GM21390 (cell line): ENCODE results near the gene IL18RAP.

ENCODE experiments used
- ATAC-seq: cut with Tn5 transposase; IDR thresholded peaks from one replicate; pipeline ENCODE4 v1.9.1; 2021; ENCODE audit not compliant: unreplicated experiment

The IL18RAP gene

GRCh38 chr2:102421890-102422759 is 835 bp upstream of the IL18RAP start:
- no peak for ATAC-seq

- no peak for ATAC-seq
These were observed 408 bp downstream of the IL18RAP start for GRCh38 chr2:102423368-102423767.

GRCh38 chr2:102424754-102425153 is 1.8 kb downstream of the IL18RAP start:
- ATAC-seq = peak; percentile 94

GRCh38 chr2:102425441-102426132 is 2.6 kb downstream of the IL18RAP start:
- ATAC-seq = no peak

DNA sequence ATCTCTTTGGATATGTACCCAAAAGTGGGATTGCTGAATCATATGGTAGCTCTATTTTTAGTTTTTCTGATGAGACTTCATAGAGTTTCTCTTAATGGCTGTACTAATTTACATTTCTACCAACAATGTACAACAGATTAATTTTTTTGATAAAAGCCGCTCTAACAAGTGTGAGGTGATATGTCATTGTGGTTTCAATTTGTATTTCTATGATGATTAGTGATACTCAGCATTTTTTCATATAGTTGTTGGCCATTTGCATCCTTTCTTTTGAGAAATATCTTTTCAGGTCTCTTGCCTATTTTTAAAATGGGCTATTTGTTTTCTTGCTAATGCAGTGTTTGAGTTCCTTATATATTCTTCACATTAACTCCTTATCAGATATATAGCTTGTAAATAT is 4.3 kb downstream of the IL18RAP start:
- ATAC-seq = no peak

- ATAC-seq = no peak
These were observed 5.6 kb downstream of the IL18RAP start for GRCh38 chr2:102428573-102428972.

DNA sequence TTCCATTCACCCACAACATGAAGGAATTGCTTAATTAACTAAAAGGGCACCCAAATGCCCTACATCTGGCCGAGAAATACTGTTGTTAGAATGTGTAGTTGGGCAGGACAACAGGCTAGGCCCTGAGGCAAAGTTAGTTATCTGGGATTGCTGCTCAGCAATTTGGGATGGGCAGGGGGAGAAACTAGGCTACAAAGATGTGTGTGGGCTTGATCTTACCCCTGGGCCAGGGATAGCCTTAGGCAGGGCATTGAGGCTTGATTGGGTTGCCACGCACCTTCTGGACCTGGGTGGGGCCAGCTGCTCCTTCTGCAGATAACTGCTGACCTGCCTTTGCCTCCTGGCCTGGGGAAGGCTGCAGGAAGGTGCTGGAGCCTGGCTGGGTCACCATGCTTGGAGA is 9.4 kb downstream of the IL18RAP start:
- no peak for ATAC-seq

DNA sequence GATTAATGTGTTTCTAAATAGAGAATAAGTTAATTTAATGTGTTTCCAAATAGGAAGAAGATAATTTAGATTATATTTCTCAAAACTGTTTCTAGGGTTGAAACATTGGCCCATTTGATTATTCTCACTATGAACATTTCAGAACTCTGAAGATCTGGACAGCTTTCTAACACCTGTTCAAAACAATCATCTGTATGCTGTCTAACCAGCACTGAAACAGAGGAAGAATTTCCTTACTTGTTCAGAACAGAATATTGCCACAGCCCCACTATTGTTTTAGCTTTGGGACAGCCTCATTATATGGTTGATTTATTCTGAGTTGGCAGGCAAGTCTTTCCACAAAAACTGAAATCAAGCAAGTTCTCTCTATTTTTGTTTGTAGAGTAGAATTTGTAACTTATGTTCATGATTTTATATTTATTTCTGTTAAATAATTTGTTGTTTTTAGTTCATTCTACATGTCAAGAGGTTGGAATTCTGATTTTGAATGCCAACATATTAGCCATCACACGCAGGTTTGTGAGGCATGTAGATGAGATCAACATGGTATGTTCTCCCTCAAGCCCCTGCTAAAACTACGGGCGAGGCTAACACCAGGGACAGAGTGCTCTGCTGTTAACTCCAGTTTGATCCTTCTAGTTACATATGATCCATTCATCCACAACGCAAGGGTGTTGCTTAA is 11.2 kb downstream of the IL18RAP start:
- no peak for ATAC-seq

GRCh38 chr2:102434655-102435381 is 11.9 kb downstream of the IL18RAP start:
- no peak for ATAC-seq

- ATAC-seq = no peak
These were observed 12.8 kb downstream of the IL18RAP start for GRCh38 chr2:102435741-102436140.

- no peak for ATAC-seq
These were observed 13.4 kb downstream of the IL18RAP start for GRCh38 chr2:102436323-102436722.

GRCh38 chr2:102437122-102437521 is 14.2 kb downstream of the IL18RAP start:
- ATAC-seq = no peak

DNA sequence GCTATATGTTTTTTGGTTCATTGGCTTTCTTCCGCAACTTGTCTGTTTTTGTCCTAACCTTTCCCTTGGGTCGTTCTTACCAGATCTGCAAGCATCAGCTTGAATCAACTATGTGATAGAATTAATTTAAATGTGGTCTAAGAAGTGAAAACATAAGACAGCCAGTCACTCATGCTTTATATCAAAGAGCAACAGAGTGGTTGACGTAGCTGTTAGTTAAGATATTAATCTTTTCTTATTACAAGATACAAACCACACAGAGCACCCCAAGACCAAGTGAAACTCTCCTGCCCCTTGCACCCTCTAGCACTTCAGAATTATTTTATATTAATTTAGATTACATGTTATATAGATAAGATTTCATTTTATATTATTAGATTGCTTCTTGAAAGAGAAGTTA is 15.2 kb downstream of the IL18RAP start:
- ATAC-seq = no peak

DNA sequence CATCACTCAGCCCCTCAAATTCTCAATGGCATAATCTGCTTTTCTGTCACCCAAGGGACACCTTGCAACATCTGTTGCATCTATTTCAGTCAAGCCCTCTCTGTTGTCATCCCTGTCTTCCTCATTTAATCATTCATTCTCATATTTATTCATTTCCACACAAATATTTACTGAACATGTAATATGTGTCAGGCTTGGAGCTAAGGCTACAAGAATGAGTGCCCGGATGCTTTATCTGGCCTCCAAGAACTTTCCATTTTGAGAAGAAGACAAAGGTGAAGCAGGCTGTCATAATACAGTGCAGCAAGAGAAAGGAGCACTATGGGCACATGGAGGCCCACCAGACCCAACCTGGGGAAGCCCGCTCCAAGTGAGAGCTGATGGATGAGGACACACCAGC is 15.6 kb downstream of the IL18RAP start:
- ATAC-seq = no peak

DNA sequence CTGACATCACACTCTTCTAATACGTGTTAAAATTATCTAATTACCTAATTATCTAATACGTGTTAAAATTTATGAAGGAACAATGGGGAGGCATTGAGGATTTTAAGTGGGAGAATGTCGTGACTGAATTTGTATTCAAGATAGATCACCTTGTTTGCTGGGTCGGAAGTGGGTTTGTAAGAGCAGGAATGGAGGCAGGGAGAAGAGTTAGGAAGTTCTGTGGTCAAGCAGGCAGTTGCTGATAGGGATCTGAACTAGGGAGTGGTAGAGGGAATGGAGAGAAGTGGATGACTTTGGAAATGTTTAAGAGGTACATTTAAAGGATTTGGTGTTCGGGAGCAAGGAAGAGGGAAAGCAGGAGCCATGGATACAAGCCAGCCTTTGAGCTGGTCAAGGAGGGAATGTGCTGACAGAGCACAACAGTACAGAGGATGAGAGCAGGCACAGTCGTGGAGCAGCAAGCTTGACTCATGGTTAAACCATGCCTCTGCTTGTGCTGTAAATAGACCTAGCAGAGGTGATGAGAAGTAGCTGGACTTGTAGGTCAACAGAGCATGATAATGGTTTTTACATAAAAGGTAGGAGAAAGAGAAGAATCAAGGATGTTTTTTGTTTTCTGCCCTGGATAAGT is 16.2 kb downstream of the IL18RAP start:
- no peak for ATAC-seq

DNA sequence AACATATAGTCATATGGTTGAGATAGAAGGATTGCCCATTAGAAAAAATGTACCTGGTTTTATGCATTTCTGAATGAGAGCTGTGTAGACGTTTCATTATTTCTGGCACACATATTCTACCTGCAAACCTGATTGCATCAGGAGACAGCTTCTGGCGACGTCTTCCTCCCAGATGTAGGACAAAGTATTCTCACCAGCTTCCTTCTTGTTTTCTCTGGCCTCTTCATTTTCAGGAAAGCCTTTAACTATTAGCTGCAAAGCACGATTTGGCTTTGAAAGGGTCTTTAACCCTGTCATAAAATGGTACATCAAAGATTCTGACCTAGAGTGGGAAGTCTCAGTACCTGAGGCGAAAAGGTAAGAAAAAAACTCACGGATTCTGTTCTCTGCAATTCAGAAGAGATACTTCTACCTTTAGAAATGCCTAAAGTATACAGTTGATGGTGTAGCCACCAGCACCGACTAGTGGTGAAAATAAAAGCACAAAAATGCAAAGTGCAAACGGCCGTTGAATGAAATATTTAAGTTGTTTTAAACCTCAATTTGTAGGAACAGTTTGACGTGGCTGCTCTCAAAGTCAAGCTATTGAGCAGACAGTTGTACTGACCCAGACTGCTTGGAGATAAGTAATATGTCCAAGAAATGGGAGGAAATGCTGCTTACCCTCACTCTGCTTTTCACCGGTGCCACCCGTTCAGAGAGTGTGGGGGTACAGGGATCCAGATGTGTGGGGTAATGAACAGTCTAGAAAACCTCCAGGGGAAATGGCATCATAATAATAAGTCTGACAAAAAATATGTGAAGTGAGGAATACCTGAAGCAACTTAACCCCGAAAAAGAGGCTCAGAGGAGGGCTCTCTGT is 20.2 kb downstream of the IL18RAP start:
- peak; percentile 75 for ATAC-seq

DNA sequence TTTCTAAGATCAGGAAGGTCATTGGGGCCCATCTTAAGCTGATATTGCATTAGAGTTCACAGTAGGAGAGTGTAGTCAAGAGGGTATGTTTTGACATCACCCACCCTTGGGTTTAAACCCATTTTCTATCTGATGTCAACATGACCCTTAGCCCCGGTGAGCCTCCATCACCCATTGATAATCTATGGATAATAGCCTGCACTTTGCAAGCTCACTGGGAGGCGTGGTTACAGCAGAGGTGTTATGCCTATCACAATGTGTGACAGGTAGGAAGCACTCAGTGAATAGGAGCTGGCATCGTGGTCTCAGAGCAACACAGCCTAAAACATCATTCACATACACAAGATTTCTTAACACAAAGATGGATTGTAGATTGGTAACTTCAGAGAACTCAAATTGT is 21.3 kb downstream of the IL18RAP start:
- ATAC-seq = no peak

GRCh38 chr2:102446936-102447335 is 24.0 kb downstream of the IL18RAP start:
- no peak for ATAC-seq

DNA sequence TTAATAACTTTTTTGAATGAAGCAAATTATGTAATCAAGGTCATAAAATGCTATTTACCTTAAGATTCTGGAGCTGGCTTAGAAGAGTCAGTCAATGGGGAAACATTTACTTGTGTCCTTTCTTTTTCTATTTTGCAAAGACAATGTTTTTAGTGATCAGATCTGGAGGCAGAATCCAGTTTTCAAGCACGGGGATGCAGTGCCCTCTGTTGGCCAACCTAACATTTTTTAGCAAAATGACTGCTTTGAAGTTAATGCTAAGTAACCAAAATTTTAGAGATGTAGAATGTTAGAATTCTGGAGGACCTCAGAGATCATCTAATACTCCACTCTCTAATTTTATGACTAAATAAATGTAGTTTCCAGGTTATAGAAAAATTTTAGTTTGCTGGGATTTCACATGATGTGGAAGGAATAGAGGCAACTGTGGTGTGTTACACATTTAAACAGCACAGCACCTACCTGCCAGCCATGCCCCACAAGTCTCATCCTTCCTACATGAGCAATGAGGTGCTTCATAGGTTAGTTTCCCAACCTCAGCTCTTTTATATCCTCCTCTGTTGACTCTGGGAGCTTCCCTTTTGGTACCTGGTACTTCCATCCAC is 26.5 kb downstream of the IL18RAP start:
- no peak for ATAC-seq
